ENCODE results near the gene HIRA.
"Not testable (repeated sequence)": the region's sequence is repeated elsewhere in the genome, so short reads cannot be mapped to it uniquely, and the experiment has no call there.

The HIRA gene

GRCh38 chr22:19319281-19319680 lies 112.3 kb downstream of the HIRA start:
- no peak overlapping the region for H3K9ac ChIP-seq (ENCODE audit: low read depth, low read length, poor library complexity)
- no peak overlapping the region for H3K27ac ChIP-seq (replicated peaks; ENCODE audit: low read length)
- no peak overlapping the region for H4K91ac ChIP-seq (ENCODE audit: low read depth, low read length, poor library complexity)
- no peak for DNase-seq (ENCODE audit: low spot score)
- H4K8ac ChIP-seq (ENCODE audit: low read depth, low read length) = no peak overlapping the region
- H3K4me1 ChIP-seq (ENCODE audit: control insufficient read depth in 2 of 2, insufficient read depth in 1 of 2, low read depth in 1 of 2, low read length in 2 of 2) = no peaks in the 10 kb centered on the region
- peaks cover 2 to 10% of the 10 kb centered on the region in 2 donors for H3K9me3 ChIP-seq (replicated peaks in 1 of 2; ENCODE audit: control insufficient read depth in 2 of 2, insufficient read depth in 1 of 2, low read depth in 1 of 2, low read length in 2 of 2)
- no peak overlapping the region for H3K4ac ChIP-seq (ENCODE audit: low read length)
- H3K23ac ChIP-seq (ENCODE audit: low read depth, low read length, poor library complexity) = no peak overlapping the region
- no peak overlapping the region for H3K4me3 ChIP-seq (ENCODE audit: low read length in 2 of 2)
- H3K14ac ChIP-seq (ENCODE audit: low read length) = no peak overlapping the region
- H3K36me3 ChIP-seq (replicated peaks in 1 of 2; ENCODE audit: control insufficient read depth in 2 of 2, insufficient read depth in 2 of 2, low read length in 2 of 2) = no peaks in the 10 kb centered on the region
- no peak overlapping the region for H2BK15ac ChIP-seq (ENCODE audit: low read length)
- no peak overlapping the region for H2BK12ac ChIP-seq (ENCODE audit: low read length)
- no peak overlapping the region for H2BK5ac ChIP-seq (ENCODE audit: low read length)
- no peak overlapping the region for H2BK120ac ChIP-seq (ENCODE audit: low read depth, low read length)
- no peaks in the 10 kb centered on the region for H3K27me3 ChIP-seq (ENCODE audit: control insufficient read depth in 3 of 3, insufficient read depth in 3 of 3, low read depth in 1 of 3, low read length in 3 of 3)
- no peak overlapping the region for H2AFZ ChIP-seq (ENCODE audit: low read length)
- H3K4me2 ChIP-seq (ENCODE audit: insufficient read depth, low read length, poor library complexity, severe bottlenecking) = no peak overlapping the region
- H3K18ac ChIP-seq (ENCODE audit: low read length) = no peak overlapping the region
- H2AK5ac ChIP-seq (ENCODE audit: low read depth, low read length) = no peak overlapping the region
- H3K79me1 ChIP-seq (ENCODE audit: low read depth, low read length) = no peaks in the 10 kb centered on the region

GRCh38 chr22:19317865-19318264 lies 113.7 kb downstream of the HIRA start:
- no peaks in the 10 kb centered on the region for H3K27me3 ChIP-seq (ENCODE audit: control insufficient read depth in 3 of 3, insufficient read depth in 3 of 3, low read depth in 1 of 3, low read length in 3 of 3)
- H3K4me3 ChIP-seq (ENCODE audit: low read length in 2 of 2) = no peak overlapping the region
- H3K79me1 ChIP-seq (ENCODE audit: low read depth, low read length) = no peaks in the 10 kb centered on the region
- H2BK120ac ChIP-seq (ENCODE audit: low read depth, low read length) = no peak overlapping the region
- H2BK12ac ChIP-seq (ENCODE audit: low read length) = no peak overlapping the region
- H3K4me1 ChIP-seq (ENCODE audit: control insufficient read depth in 2 of 2, insufficient read depth in 1 of 2, low read depth in 1 of 2, low read length in 2 of 2) = no peaks in the 10 kb centered on the region
- no peak overlapping the region for H4K8ac ChIP-seq (ENCODE audit: low read depth, low read length)
- H3K23ac ChIP-seq (ENCODE audit: low read depth, low read length, poor library complexity) = no peak overlapping the region
- no peak overlapping the region for H3K4ac ChIP-seq (ENCODE audit: low read length)
- no peak overlapping the region for H3K27ac ChIP-seq (replicated peaks; ENCODE audit: low read length)
- no peak overlapping the region for H3K4me2 ChIP-seq (ENCODE audit: insufficient read depth, low read length, poor library complexity, severe bottlenecking)
- no peak overlapping the region for H4K91ac ChIP-seq (ENCODE audit: low read depth, low read length, poor library complexity)
- H3K9ac ChIP-seq (ENCODE audit: low read depth, low read length, poor library complexity) = no peak overlapping the region
- H3K18ac ChIP-seq (ENCODE audit: low read length) = no peak overlapping the region
- no peaks in the 10 kb centered on the region for H3K36me3 ChIP-seq (replicated peaks in 1 of 2; ENCODE audit: control insufficient read depth in 2 of 2, insufficient read depth in 2 of 2, low read length in 2 of 2)
- no peak overlapping the region for H2BK5ac ChIP-seq (ENCODE audit: low read length)
- no peak overlapping the region for H2BK15ac ChIP-seq (ENCODE audit: low read length)
- peaks cover 2 to 8% of the 10 kb centered on the region in 2 donors for H3K9me3 ChIP-seq (replicated peaks in 1 of 2; ENCODE audit: control insufficient read depth in 2 of 2, insufficient read depth in 1 of 2, low read depth in 1 of 2, low read length in 2 of 2)
- no peak overlapping the region for H2AFZ ChIP-seq (ENCODE audit: low read length)
- no peak overlapping the region for H3K14ac ChIP-seq (ENCODE audit: low read length)
- no peak overlapping the region for H2AK5ac ChIP-seq (ENCODE audit: low read depth, low read length)
- no peak for DNase-seq (ENCODE audit: low spot score)

- H2BK5ac ChIP-seq (ENCODE audit: low read length) = no peak overlapping the region
- H3K4ac ChIP-seq (ENCODE audit: low read length) = no peak overlapping the region
- no peak overlapping the region for H2AK5ac ChIP-seq (ENCODE audit: low read depth, low read length)
- H2AFZ ChIP-seq (ENCODE audit: low read length) = no peak overlapping the region
- WGBS, 2 donors (ENCODE audit: extremely low coverage in 2 of 2, insufficient read length in 2 of 2, insufficient replicate concordance in 1 of 2) = no CpG with 5 or more reads among the region's 2 CpGs
- no peaks in the 10 kb centered on the region for H3K79me1 ChIP-seq (ENCODE audit: low read depth, low read length)
- no peak overlapping the region for H4K91ac ChIP-seq (ENCODE audit: low read depth, low read length, poor library complexity)
- H2BK120ac ChIP-seq (ENCODE audit: low read depth, low read length) = no peak overlapping the region
- no peaks in the 10 kb centered on the region for H3K9me3 ChIP-seq (replicated peaks in 1 of 2; ENCODE audit: control insufficient read depth in 2 of 2, insufficient read depth in 1 of 2, low read depth in 1 of 2, low read length in 2 of 2)
- no peak overlapping the region for H4K8ac ChIP-seq (ENCODE audit: low read depth, low read length)
- no peak overlapping the region for H3K14ac ChIP-seq (ENCODE audit: low read length)
- H3K27me3 ChIP-seq (ENCODE audit: control insufficient read depth in 3 of 3, insufficient read depth in 3 of 3, low read depth in 1 of 3, low read length in 3 of 3) = no peaks in the 10 kb centered on the region
- H2BK15ac ChIP-seq (ENCODE audit: low read length) = no peak overlapping the region
- no peak for DNase-seq (ENCODE audit: low spot score)
- H3K36me3 ChIP-seq (replicated peaks in 1 of 2; ENCODE audit: control insufficient read depth in 2 of 2, insufficient read depth in 2 of 2, low read length in 2 of 2) = no peaks in the 10 kb centered on the region
- no peak overlapping the region for H2BK12ac ChIP-seq (ENCODE audit: low read length)
- no peak overlapping the region for H3K23ac ChIP-seq (ENCODE audit: low read depth, low read length, poor library complexity)
- no peak overlapping the region for H3K4me3 ChIP-seq (ENCODE audit: low read length in 2 of 2)
- H3K4me1 ChIP-seq (ENCODE audit: control insufficient read depth in 2 of 2, insufficient read depth in 1 of 2, low read depth in 1 of 2, low read length in 2 of 2) = no peaks in the 10 kb centered on the region
- no peak overlapping the region for H3K9ac ChIP-seq (ENCODE audit: low read depth, low read length, poor library complexity)
- H3K27ac ChIP-seq (replicated peaks; ENCODE audit: low read length) = no peak overlapping the region
- H3K18ac ChIP-seq (ENCODE audit: low read length) = no peak overlapping the region
- no peak overlapping the region for H3K4me2 ChIP-seq (ENCODE audit: insufficient read depth, low read length, poor library complexity, severe bottlenecking)
These were observed 123.7 kb downstream of the HIRA start for GRCh38 chr22:19307872-19308271.

- not testable (repeated sequence) for H4K8ac ChIP-seq (ENCODE audit: low read depth, low read length); H2BK120ac ChIP-seq (ENCODE audit: low read depth, low read length); H3K9ac ChIP-seq (ENCODE audit: low read depth, low read length, poor library complexity); H2BK15ac ChIP-seq (ENCODE audit: low read length); H2BK12ac ChIP-seq (ENCODE audit: low read length); H2BK5ac ChIP-seq (ENCODE audit: low read length); H3K4ac ChIP-seq (ENCODE audit: low read length); DNase-seq (ENCODE audit: low spot score); H2AFZ ChIP-seq (ENCODE audit: low read length); H3K18ac ChIP-seq (ENCODE audit: low read length); H4K91ac ChIP-seq (ENCODE audit: low read depth, low read length, poor library complexity); H3K9me3 ChIP-seq (replicated peaks in 1 of 2; ENCODE audit: control insufficient read depth in 2 of 2, insufficient read depth in 1 of 2, low read depth in 1 of 2, low read length in 2 of 2); H3K4me2 ChIP-seq (ENCODE audit: insufficient read depth, low read length, poor library complexity, severe bottlenecking); H2AK5ac ChIP-seq (ENCODE audit: low read depth, low read length); H3K4me1 ChIP-seq (ENCODE audit: control insufficient read depth in 2 of 2, insufficient read depth in 1 of 2, low read depth in 1 of 2, low read length in 2 of 2); H3K4me3 ChIP-seq (ENCODE audit: low read length in 2 of 2); H3K14ac ChIP-seq (ENCODE audit: low read length); H3K79me1 ChIP-seq (ENCODE audit: low read depth, low read length); H3K23ac ChIP-seq (ENCODE audit: low read depth, low read length, poor library complexity); H3K27ac ChIP-seq (replicated peaks; ENCODE audit: low read length); H3K36me3 ChIP-seq (replicated peaks in 1 of 2; ENCODE audit: control insufficient read depth in 2 of 2, insufficient read depth in 2 of 2, low read length in 2 of 2); H3K27me3 ChIP-seq (ENCODE audit: control insufficient read depth in 3 of 3, insufficient read depth in 3 of 3, low read depth in 1 of 3, low read length in 3 of 3)
- WGBS, 2 donors (ENCODE audit: extremely low coverage in 2 of 2, insufficient read length in 2 of 2, insufficient replicate concordance in 1 of 2) = no CpG with 5 or more reads among the region's 6 CpGs
These were observed 125.0 kb downstream of the HIRA start for GRCh38 chr22:19306535-19306934.

Data from neuronal stem cell (in vitro differentiated cells).